PC-3 (cell line): Measurements from ENCODE around the gene SLAMF8.

ENCODE experiments used
- EZH2 ChIP-seq: fragments of 300-600 bp; sonication (generic); IDR thresholded peaks from one replicate; pipeline ENCODE4 v1.6.1; 2017; ENCODE audit warnings: antibody characterized with exemption, mild to moderate bottlenecking, low read length; ENCODE audit not compliant: unreplicated experiment
- TF ChIP-seq, protein P1 (sequence below): fragments of 300-600 bp; sonication (generic); conservative IDR thresholded peaks from 2 replicates; pipeline ENCODE4 v1.5.1; 2017; ENCODE audit warnings: antibody characterized with exemption, low read depth, mild to moderate bottlenecking, low read length

DNA sequence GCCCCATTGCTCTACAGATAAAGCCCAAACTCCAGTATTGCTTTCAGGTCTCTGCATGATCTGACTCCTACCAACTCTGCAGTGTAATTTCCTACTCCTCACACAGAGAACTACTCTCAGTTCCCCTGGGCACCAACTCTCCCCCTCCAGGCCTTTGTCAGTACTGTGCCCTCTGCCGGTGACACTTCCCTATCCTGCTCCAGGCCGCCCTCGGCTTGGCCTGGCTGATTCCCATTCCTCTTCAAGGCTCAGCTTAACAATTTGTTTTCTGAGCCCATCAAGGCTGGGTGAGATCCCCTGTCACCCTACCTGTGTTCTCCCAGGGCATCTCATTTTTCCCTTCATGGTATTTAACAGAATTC lies 2.6 kb downstream of the SLAMF8 start:
- TF ChIP-seq, protein P1, sequence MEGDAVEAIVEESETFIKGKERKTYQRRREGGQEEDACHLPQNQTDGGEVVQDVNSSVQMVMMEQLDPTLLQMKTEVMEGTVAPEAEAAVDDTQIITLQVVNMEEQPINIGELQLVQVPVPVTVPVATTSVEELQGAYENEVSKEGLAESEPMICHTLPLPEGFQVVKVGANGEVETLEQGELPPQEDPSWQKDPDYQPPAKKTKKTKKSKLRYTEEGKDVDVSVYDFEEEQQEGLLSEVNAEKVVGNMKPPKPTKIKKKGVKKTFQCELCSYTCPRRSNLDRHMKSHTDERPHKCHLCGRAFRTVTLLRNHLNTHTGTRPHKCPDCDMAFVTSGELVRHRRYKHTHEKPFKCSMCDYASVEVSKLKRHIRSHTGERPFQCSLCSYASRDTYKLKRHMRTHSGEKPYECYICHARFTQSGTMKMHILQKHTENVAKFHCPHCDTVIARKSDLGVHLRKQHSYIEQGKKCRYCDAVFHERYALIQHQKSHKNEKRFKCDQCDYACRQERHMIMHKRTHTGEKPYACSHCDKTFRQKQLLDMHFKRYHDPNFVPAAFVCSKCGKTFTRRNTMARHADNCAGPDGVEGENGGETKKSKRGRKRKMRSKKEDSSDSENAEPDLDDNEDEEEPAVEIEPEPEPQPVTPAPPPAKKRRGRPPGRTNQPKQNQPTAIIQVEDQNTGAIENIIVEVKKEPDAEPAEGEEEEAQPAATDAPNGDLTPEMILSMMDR = no peak
- TF ChIP-seq EZH2 = no peak
